GM12878 (cell line): ENCODE data around the gene ERC2. TPM values are rescaled to one million over a fixed set of nuclear protein-coding genes. Genes with fewer than 3 reads are reported as not detected.

Source experiments
- CTCF ChIP-seq, 3 experiments: IDR thresholded peaks in 2 of 3; conservative IDR thresholded peaks in 1 of 3; 2 replicates each; pipeline ENCODE4 v1.5.1; 2011; ENCODE audit warnings: low read depth in 3 of 3, low read length in 3 of 3, mild to moderate bottlenecking in 3 of 3, control low read depth in 2 of 3, moderate library complexity in 2 of 3, inconsistent platforms in 1 of 3, mixed read lengths in 1 of 3; ENCODE audit not compliant: control insufficient read depth in 2 of 3, insufficient read depth in 1 of 3; ENCODE audit errors: extremely low read depth in 1 of 3
- IRF3 ChIP-seq: fragments of 450-650 bp; IDR thresholded peaks from 2 replicates; pipeline ENCODE4 v1.6.1; 2014; ENCODE audit warnings: mild to moderate bottlenecking
- MYC ChIP-seq: IDR thresholded peaks from 2 replicates; pipeline ENCODE4 v1.6.1; 2011; ENCODE audit warnings: mild to moderate bottlenecking, low read length, moderate library complexity, inconsistent platforms; ENCODE audit not compliant: insufficient read depth, insufficient replicate concordance, insufficient read length, severe bottlenecking
- SMAD5 ChIP-seq: IDR thresholded peaks from 2 replicates; pipeline ENCODE4 v1.6.1; 2016; ENCODE audit warnings: antibody characterized with exemption, low read depth
- SREBF1 ChIP-seq: IDR thresholded peaks from 2 replicates; pipeline ENCODE4 v1.6.1; 2012; ENCODE audit warnings: mild to moderate bottlenecking, low read length
- ZNF687 ChIP-seq: fragments of 450-650 bp; IDR thresholded peaks from 2 replicates; pipeline ENCODE4 v1.6.1; 2017; ENCODE audit warnings: mild to moderate bottlenecking, moderate library complexity
- polyA plus RNA-seq, 11 experiments: library from polyadenylated mRNA; depleted of rRNA in 4 of 11; unstranded in 6 of 11; stranded (reverse) in 5 of 11; fragments of >200 nt; fragmentation: Nextera tagmentation in 4 of 11; fragmentation: Illumina TruSeq in 1 of 11; extraction: Ambion mirVana in 4 of 11; extraction: Trizol in 1 of 11; gene quantifications; 1 replicate in 1 of 11; 2 replicates in 10 of 11; pipeline versions ENCODE4 v1.2.1 to v1.2.3, GENCODE V29; 2011 to 2016; ENCODE audit warnings: inconsistent platforms in 2 of 11, missing spikeins in 2 of 11, low read depth in 1 of 11
- total RNA-seq, 4 experiments: library from RNA; depleted of rRNA in 3 of 4; stranded (reverse); fragments of >200 nt in 3 of 4; fragmentation: Illumina TruSeq in 1 of 4; extraction: Trizol in 1 of 4; gene quantifications; 2 replicates each; pipeline versions ENCODE4 v1.2.1 to v1.2.3, GENCODE V29; 2013 to 2021

ERC2 gene
- total and polyA plus RNA-seq, 10 of the 15 experiments (the other 5 are each of a cell fraction or from before 2014, with no cell fraction given) = 0.06 to 1.4 (median 0.12) TPM; not detected in 3

- TF ChIP-seq ZNF687 = no peak
- TF ChIP-seq SMAD5 = no peak
- no peak for TF ChIP-seq MYC
- no peak for TF ChIP-seq SREBF1
- TF ChIP-seq IRF3 = no peak
- no peak for TF ChIP-seq CTCF (IDR thresholded peaks at IDR 0.05 in 2 of 3, conservative IDR thresholded peaks at IDR 0.05 in 1 of 3; ENCODE audit: control insufficient read depth in 2 of 3, extremely low read depth in 1 of 3, insufficient read depth in 1 of 3, low read depth in 3 of 3, low read length in 3 of 3)
These were observed 177.9 kb downstream of the ERC2 start (continued) for GRCh38 chr3:56290374-56290773.
